HG02884 (cell line): ENCODE results near the gene DYNC2H1.
A peak's percentile ranks its signal among the peaks of the same experiment; 100 is the strongest.

Experiments
- ATAC-seq: cut with Tn5 transposase; IDR thresholded peaks from one replicate; pipeline ENCODE4 v1.9.1; 2021; ENCODE audit warnings: mild to moderate bottlenecking, moderate library complexity; ENCODE audit not compliant: unreplicated experiment

The DYNC2H1 gene

GRCh38 chr11:103266167-103266831, 157.1 kb downstream of the DYNC2H1 start:
- no peak for ATAC-seq

- no peak for ATAC-seq
Measured at GRCh38 chr11:103272876-103273275, 163.7 kb downstream of the DYNC2H1 start.

- no peak for ATAC-seq
Measured at GRCh38 chr11:103274025-103274424, 164.8 kb downstream of the DYNC2H1 start.

GRCh38 chr11:103279821-103280220, 170.6 kb downstream of the DYNC2H1 start:
- no peak for ATAC-seq

- ATAC-seq, result no peak
Measured at GRCh38 chr11:103281301-103281700, 172.1 kb downstream of the DYNC2H1 start.

- no peak for ATAC-seq
Measured at GRCh38 chr11:103284260-103284659, 175.0 kb downstream of the DYNC2H1 start.

- ATAC-seq, result no peak
Measured at GRCh38 chr11:103294516-103294915, 185.3 kb downstream of the DYNC2H1 start.

GRCh38 chr11:103295704-103296103, 186.5 kb downstream of the DYNC2H1 start:
- ATAC-seq, result no peak

- no peak for ATAC-seq
Measured at GRCh38 chr11:103297900-103298299, 188.7 kb downstream of the DYNC2H1 start.

GRCh38 chr11:103315248-103315647, 206.0 kb downstream of the DYNC2H1 start:
- ATAC-seq, result no peak

- ATAC-seq, result no peak
Measured at GRCh38 chr11:103317118-103317517, 207.9 kb downstream of the DYNC2H1 start.

GRCh38 chr11:103322821-103323220, 213.6 kb downstream of the DYNC2H1 start:
- ATAC-seq, result no peak

- ATAC-seq, result no peak
Measured at GRCh38 chr11:103325686-103326069, 216.5 kb downstream of the DYNC2H1 start.

GRCh38 chr11:103326070-103326794, 217.0 kb downstream of the DYNC2H1 start:
- peak; percentile 93 for ATAC-seq

GRCh38 chr11:103327721-103328120, 218.5 kb downstream of the DYNC2H1 start:
- no peak for ATAC-seq

GRCh38 chr11:103332409-103332808, 223.2 kb downstream of the DYNC2H1 start:
- ATAC-seq, result no peak

- no peak for ATAC-seq
Measured at GRCh38 chr11:103338621-103339484, 229.6 kb downstream of the DYNC2H1 start.

- no peak for ATAC-seq
Measured at GRCh38 chr11:103339485-103339857, 230.2 kb downstream of the DYNC2H1 start.

- ATAC-seq, result no peak
Measured at GRCh38 chr11:103340956-103341355, 231.7 kb downstream of the DYNC2H1 start.

- no peak for ATAC-seq
Measured at GRCh38 chr11:103344886-103345285, 235.7 kb downstream of the DYNC2H1 start.

GRCh38 chr11:103349595-103349994, 240.4 kb downstream of the DYNC2H1 start:
- no peak for ATAC-seq

- no peak for ATAC-seq
Measured at GRCh38 chr11:103354656-103355055, 245.4 kb downstream of the DYNC2H1 start.
